Activated CD8-positive, alpha-beta memory T cell treated with anti-CD3 and anti-CD28 coated beads, Interleukin-2, amount 50 U/mL, for 1 hour (primary cell): Measurements from ENCODE around the gene TFAP2D.

ENCODE experiments used
- DNase-seq: peaks from one replicate; pipeline ENCODE4 v3.0.0-alpha.2; 2020; ENCODE audit errors: extremely low read depth

The TFAP2D gene

GRCh38 chr6:50713226-50713625 lies at the start of gene TFAP2D:
Gene TFAP2D (plus strand): TSS chr6:50713526. CDS start chr6:50714056, 530 bp downstream.
- no peak for DNase-seq

GRCh38 chr6:50663806-50664205 lies 49.5 kb upstream of the TFAP2D start:
- DNase-seq: no peak

- no peak for DNase-seq
These were observed 47.2 kb upstream of the TFAP2D start for GRCh38 chr6:50666089-50666488.

- DNase-seq: no peak
These were observed 32.0 kb upstream of the TFAP2D start for GRCh38 chr6:50681213-50681824.

- no peak for DNase-seq
These were observed 24.1 kb upstream of the TFAP2D start for GRCh38 chr6:50689210-50689609.

GRCh38 chr6:50691814-50692495 lies 21.4 kb upstream of the TFAP2D start:
- DNase-seq: no peak

GRCh38 chr6:50698546-50698945 lies 14.8 kb upstream of the TFAP2D start:
- no peak for DNase-seq

GRCh38 chr6:50699051-50699775 lies 14.1 kb upstream of the TFAP2D start:
- DNase-seq: no peak

- no peak for DNase-seq
These were observed 6.8 kb upstream of the TFAP2D start for GRCh38 chr6:50706575-50706974.

GRCh38 chr6:50707191-50707590 lies 6.1 kb upstream of the TFAP2D start:
- DNase-seq: no peak

GRCh38 chr6:50707652-50708300 lies 5.5 kb upstream of the TFAP2D start:
- DNase-seq: no peak

- DNase-seq: no peak
These were observed 4.5 kb upstream of the TFAP2D start for GRCh38 chr6:50708664-50709365.

GRCh38 chr6:50709366-50709734 lies 4.0 kb upstream of the TFAP2D start:
- no peak for DNase-seq

- DNase-seq: no peak
These were observed 1.6 kb upstream of the TFAP2D start for GRCh38 chr6:50711686-50712085.

GRCh38 chr6:50712291-50712690 lies 1.0 kb upstream of the TFAP2D start:
- no peak for DNase-seq

GRCh38 chr6:50713977-50714486 lies 706 bp downstream of the TFAP2D start:
- DNase-seq: no peak

GRCh38 chr6:50714487-50715379 lies 1.4 kb downstream of the TFAP2D start:
- DNase-seq: no peak

- no peak for DNase-seq
These were observed 3.7 kb downstream of the TFAP2D start for GRCh38 chr6:50716899-50717509.

- DNase-seq: no peak
These were observed 4.6 kb downstream of the TFAP2D start for GRCh38 chr6:50717734-50718457.

GRCh38 chr6:50718566-50718965 lies 5.2 kb downstream of the TFAP2D start:
- DNase-seq: no peak
